ENCODE measurements around the gene NRAP. TPM values are rescaled to one million over a fixed set of nuclear protein-coding genes. Genes with fewer than 3 reads are reported as not detected.

NRAP gene
- total and polyA plus RNA-seq, 10 of the 15 experiments (the other 5 are each of a cell fraction or from before 2014, with no cell fraction given): not detected

- TF ChIP-seq ATF7 (IDR thresholded peaks at IDR 0.05; ENCODE audit: low read depth) (no peak), SMAD1 (IDR thresholded peaks at IDR 0.05; ENCODE audit: low read depth, partially characterized antibody) (no peak)
Measured at GRCh38 chr10:113665352-113665751, 1.5 kb upstream of the NRAP start (continued).

DNA sequence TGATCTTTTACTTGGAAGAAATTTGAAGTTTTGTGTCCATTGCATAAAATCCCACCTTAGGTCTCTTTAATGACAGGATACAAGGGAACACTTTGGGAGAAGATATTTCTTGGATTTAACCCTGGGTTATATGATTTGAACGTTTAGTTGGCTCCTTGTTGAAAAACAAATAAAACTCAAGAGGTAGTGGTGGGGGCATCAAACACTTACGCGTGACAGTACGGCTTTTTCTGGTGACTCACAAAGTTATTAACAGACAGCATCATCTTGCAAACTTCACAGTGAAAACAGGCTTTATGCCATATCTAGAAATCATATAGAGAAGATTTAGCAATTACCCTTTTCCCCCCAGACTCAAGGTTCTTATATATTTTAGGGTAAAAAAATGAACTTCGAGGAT is 699 bp downstream of the NRAP start:
- intact Hi-C loops (cut with micrococcal nuclease; ENCODE audit: unreplicated experiment): no loop called here

GRCh38 chr10:113661332-113661731 is 2.5 kb downstream of the NRAP start:
- no peak overlapping the region for H3K4me2 ChIP-seq (ENCODE audit: control insufficient read depth, insufficient read depth)
- no peak overlapping the region for H3K27ac ChIP-seq (ENCODE audit: control insufficient read depth, insufficient read depth)
- H3K4me3 ChIP-seq: no peak overlapping the region
- no peak for ATAC-seq
- 97% methylated on average over 2 of the region's 2 CpGs for WGBS (ENCODE audit: insufficient coverage, insufficient replicate concordance, low lambda C conversion rate, missing lambda C conversion rate)
- ChIA-PET RAD21 (ENCODE audit: unreplicated experiment) (no interaction called here), POLR2A (no interaction called here), SMC1A (ENCODE audit: uncharacterized antibody, unreplicated experiment) (interaction anchor here (1.5 kb wide), 1 partner anchor 25 kb away, joined by 4 read pairs; no protein-coding TSS in a partner anchor), CTCF (no interaction called here)
- no peak overlapping the region for H3K9ac ChIP-seq (ENCODE audit: control insufficient read depth, insufficient read depth, low read length)
- no TSS peak for BruUV-seq (replicated peaks)
- no peaks in the 10 kb centered on the region for H3K9me3 ChIP-seq (replicated peaks; ENCODE audit: control insufficient read depth, insufficient read depth, low read length)
- no peaks in the 10 kb centered on the region for H3K36me3 ChIP-seq (ENCODE audit: control insufficient read depth in 2 of 2, insufficient read depth in 2 of 2, low read length in 1 of 2)
- no peaks in the 10 kb centered on the region for H3K27me3 ChIP-seq (replicated peaks in 1 of 2; ENCODE audit: control insufficient read depth in 2 of 2, insufficient read depth in 2 of 2, low read length in 1 of 2)
- peaks cover under 1% of the 10 kb centered on the region for H3K4me1 ChIP-seq (ENCODE audit: control insufficient read depth, insufficient read depth, low read length)
- intact Hi-C loops (cut with micrococcal nuclease; ENCODE audit: unreplicated experiment) (no loop called here), in situ Hi-C loops (cut with MboI) (no loop called here)
- H3K79me2 ChIP-seq (ENCODE audit: control insufficient read depth, insufficient read depth, low read length): no peaks in the 10 kb centered on the region
- no peak overlapping the region for H2AFZ ChIP-seq (ENCODE audit: control insufficient read depth, low read depth, low read length)
- no peak for DNase-seq (ENCODE audit: low read depth, low spot score)
- no peak for FAIRE-seq
- H4K20me1 ChIP-seq (ENCODE audit: control insufficient read depth, insufficient read depth): no peaks in the 10 kb centered on the region
- TF ChIP-seq ZBED1 (IDR thresholded peaks at IDR 0.05; ENCODE audit: borderline replicate concordance): no peak
- TF ChIP-seq MEF2A (IDR thresholded peaks at IDR 0.05; ENCODE audit: insufficient read depth, low read depth, low read length): no peak
- TF ChIP-seq RBBP5 (conservative IDR thresholded peaks at IDR 0.05): no peak
- no peak for TF ChIP-seq PAX5 (IDR thresholded peaks at IDR 0.05; ENCODE audit: borderline replicate concordance, low read depth, low read length)
- no peak for TF ChIP-seq HDAC6 (IDR thresholded peaks at IDR 0.05; ENCODE audit: unreplicated experiment)
- TF ChIP-seq, protein P1, sequence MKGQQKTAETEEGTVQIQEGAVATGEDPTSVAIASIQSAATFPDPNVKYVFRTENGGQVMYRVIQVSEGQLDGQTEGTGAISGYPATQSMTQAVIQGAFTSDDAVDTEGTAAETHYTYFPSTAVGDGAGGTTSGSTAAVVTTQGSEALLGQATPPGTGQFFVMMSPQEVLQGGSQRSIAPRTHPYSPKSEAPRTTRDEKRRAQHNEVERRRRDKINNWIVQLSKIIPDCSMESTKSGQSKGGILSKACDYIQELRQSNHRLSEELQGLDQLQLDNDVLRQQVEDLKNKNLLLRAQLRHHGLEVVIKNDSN (IDR thresholded peaks at IDR 0.05; ENCODE audit: borderline replicate concordance, extremely low read length, insufficient read depth, low read depth, low read length): no peak
- TF ChIP-seq, protein P2, sequence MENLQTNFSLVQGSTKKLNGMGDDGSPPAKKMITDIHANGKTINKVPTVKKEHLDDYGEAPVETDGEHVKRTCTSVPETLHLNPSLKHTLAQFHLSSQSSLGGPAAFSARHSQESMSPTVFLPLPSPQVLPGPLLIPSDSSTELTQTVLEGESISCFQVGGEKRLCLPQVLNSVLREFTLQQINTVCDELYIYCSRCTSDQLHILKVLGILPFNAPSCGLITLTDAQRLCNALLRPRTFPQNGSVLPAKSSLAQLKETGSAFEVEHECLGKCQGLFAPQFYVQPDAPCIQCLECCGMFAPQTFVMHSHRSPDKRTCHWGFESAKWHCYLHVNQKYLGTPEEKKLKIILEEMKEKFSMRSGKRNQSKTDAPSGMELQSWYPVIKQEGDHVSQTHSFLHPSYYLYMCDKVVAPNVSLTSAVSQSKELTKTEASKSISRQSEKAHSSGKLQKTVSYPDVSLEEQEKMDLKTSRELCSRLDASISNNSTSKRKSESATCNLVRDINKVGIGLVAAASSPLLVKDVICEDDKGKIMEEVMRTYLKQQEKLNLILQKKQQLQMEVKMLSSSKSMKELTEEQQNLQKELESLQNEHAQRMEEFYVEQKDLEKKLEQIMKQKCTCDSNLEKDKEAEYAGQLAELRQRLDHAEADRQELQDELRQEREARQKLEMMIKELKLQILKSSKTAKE (IDR thresholded peaks at IDR 0.05; ENCODE audit: low read depth, poor library complexity, severe bottlenecking): no peak
- no peak for TF ChIP-seq HCFC1 (IDR thresholded peaks at IDR 0.05; ENCODE audit: low read length)
- TF ChIP-seq CBX5 (IDR thresholded peaks at IDR 0.05; ENCODE audit: low read depth): no peak
- TF ChIP-seq RAD21 (IDR thresholded peaks at IDR 0.05; ENCODE audit: insufficient read depth, low read depth, low read length): no peak
- no peak for TF ChIP-seq CREB1 (IDR thresholded peaks at IDR 0.05; ENCODE audit: low read depth)
- no peak for TF ChIP-seq RB1 (IDR thresholded peaks at IDR 0.05; ENCODE audit: borderline replicate concordance)

More for the DNA sequence above, 699 bp downstream of the NRAP start:
- Histone ChIP-seq H3K79me2 (ENCODE audit: control insufficient read depth, insufficient read depth, low read length) (no peaks in the 10 kb centered on the region), H2AFZ (ENCODE audit: control insufficient read depth, low read depth, low read length) (no peak overlapping the region), H3K9ac (ENCODE audit: control insufficient read depth, insufficient read depth, low read length) (no peak overlapping the region), H3K27ac (ENCODE audit: control insufficient read depth, insufficient read depth) (no peak overlapping the region), H3K36me3 (ENCODE audit: control insufficient read depth in 2 of 2, insufficient read depth in 2 of 2, low read length in 1 of 2) (no peaks in the 10 kb centered on the region), H3K27me3 (replicated peaks in 1 of 2; ENCODE audit: control insufficient read depth in 2 of 2, insufficient read depth in 2 of 2, low read length in 1 of 2) (no peaks in the 10 kb centered on the region), H3K4me1 (ENCODE audit: control insufficient read depth, insufficient read depth, low read length) (peaks cover 5% of the 10 kb centered on the region), H3K4me3 (no peak overlapping the region), H3K4me2 (ENCODE audit: control insufficient read depth, insufficient read depth) (no peak overlapping the region), H4K20me1 (ENCODE audit: control insufficient read depth, insufficient read depth) (no peaks in the 10 kb centered on the region), H3K9me3 (replicated peaks; ENCODE audit: control insufficient read depth, insufficient read depth, low read length) (no peaks in the 10 kb centered on the region)
- in situ Hi-C loops (cut with MboI): no loop called here
- TF ChIP-seq ZNF622 (IDR thresholded peaks at IDR 0.05) (no peak), POU2F2 (IDR thresholded peaks at IDR 0.05; ENCODE audit: borderline replicate concordance, low read depth, low read length) (no peak), NR2F1 (conservative IDR thresholded peaks at IDR 0.05) (no peak), CHD4 (IDR thresholded peaks at IDR 0.05) (no peak), RAD21 (IDR thresholded peaks at IDR 0.05; ENCODE audit: insufficient read depth, low read depth, low read length) (no peak)
- ATAC-seq (no peak), DNase-seq (ENCODE audit: low read depth, low spot score) (no peak), FAIRE-seq (no peak)
- ChIA-PET RAD21 (ENCODE audit: unreplicated experiment) (no interaction called here), SMC1A (ENCODE audit: uncharacterized antibody, unreplicated experiment) (interaction anchor here (1.5 kb wide), 1 partner anchor 23 kb away, joined by 3 read pairs; no protein-coding TSS in a partner anchor), CTCF (no interaction called here), POLR2A (no interaction called here)
- BruUV-seq (replicated peaks): no TSS peak
- WGBS (ENCODE audit: insufficient coverage, insufficient replicate concordance, low lambda C conversion rate, missing lambda C conversion rate): 57% methylated on average over 5 of the region's 5 CpGs

All from GM12878 (cell line).